Lung microvascular endothelial cell (primary cell): ENCODE results near the gene CHCHD6. TPM values are rescaled to one million over a fixed set of nuclear protein-coding genes. Genes with fewer than 3 reads are reported as not detected.

ENCODE experiments used
- DNase-seq, 2 donors: peaks; one replicate each; pipeline versions ENCODE4 v3.0.0 to v3.0.0-alpha.2; 2010; ENCODE audit warnings: low read depth in 2 of 2
- total RNA-seq: library from RNA; depleted of rRNA; stranded (reverse); fragments of >200 nt; gene quantifications from 2 replicates; pipeline ENCODE4 v1.2.1, GENCODE V29; 2014

The CHCHD6 gene
- total RNA-seq, 1 donor from 2014 or later = 4.6 TPM

GRCh38 chr3:126704494-126705214, 614 bp downstream of the CHCHD6 start:
- peak in 1 of 2 donors; percentile 18 for DNase-seq

- no peak for DNase-seq
Observed at GRCh38 chr3:126706631-126707030, 2.6 kb downstream of the CHCHD6 start.

GRCh38 chr3:126711121-126711760, 7.2 kb downstream of the CHCHD6 start:
- no peak for DNase-seq

GRCh38 chr3:126713199-126713598, 9.2 kb downstream of the CHCHD6 start:
- no peak for DNase-seq

GRCh38 chr3:126714276-126714900, 10.3 kb downstream of the CHCHD6 start:
- DNase-seq = no peak

GRCh38 chr3:126714921-126715320, 10.9 kb downstream of the CHCHD6 start:
- DNase-seq = no peak

GRCh38 chr3:126715432-126715831, 11.4 kb downstream of the CHCHD6 start:
- no peak for DNase-seq

- DNase-seq = no peak
Observed at GRCh38 chr3:126716057-126716456, 12.0 kb downstream of the CHCHD6 start.

GRCh38 chr3:126718561-126719445, 14.8 kb downstream of the CHCHD6 start:
- no peak for DNase-seq

- DNase-seq = no peak
Observed at GRCh38 chr3:126720596-126720995, 16.6 kb downstream of the CHCHD6 start.

- DNase-seq = no peak
Observed at GRCh38 chr3:126721246-126721645, 17.2 kb downstream of the CHCHD6 start.

GRCh38 chr3:126723237-126723636, 19.2 kb downstream of the CHCHD6 start:
- no peak for DNase-seq

GRCh38 chr3:126723801-126724200, 19.8 kb downstream of the CHCHD6 start:
- DNase-seq = no peak

GRCh38 chr3:126728680-126729079, 24.6 kb downstream of the CHCHD6 start:
- DNase-seq = no peak

- no peak for DNase-seq
Observed at GRCh38 chr3:126730376-126730775, 26.3 kb downstream of the CHCHD6 start.

GRCh38 chr3:126731044-126731443, 27.0 kb downstream of the CHCHD6 start:
- no peak for DNase-seq

- peak in 1 of 2 donors; percentile 17 for DNase-seq
Observed at GRCh38 chr3:126732281-126733060, 28.4 kb downstream of the CHCHD6 start.

GRCh38 chr3:126733061-126733430, 29.0 kb downstream of the CHCHD6 start:
- DNase-seq = no peak

- no peak for DNase-seq
Observed at GRCh38 chr3:126734106-126734723, 30.2 kb downstream of the CHCHD6 start.

- DNase-seq = no peak
Observed at GRCh38 chr3:126737527-126737926, 33.5 kb downstream of the CHCHD6 start.

GRCh38 chr3:126742057-126742456, 38.0 kb downstream of the CHCHD6 start:
- no peak for DNase-seq
